Measurements from ENCODE around the gene CEP89.

- TF ChIP-seq, protein P1, sequence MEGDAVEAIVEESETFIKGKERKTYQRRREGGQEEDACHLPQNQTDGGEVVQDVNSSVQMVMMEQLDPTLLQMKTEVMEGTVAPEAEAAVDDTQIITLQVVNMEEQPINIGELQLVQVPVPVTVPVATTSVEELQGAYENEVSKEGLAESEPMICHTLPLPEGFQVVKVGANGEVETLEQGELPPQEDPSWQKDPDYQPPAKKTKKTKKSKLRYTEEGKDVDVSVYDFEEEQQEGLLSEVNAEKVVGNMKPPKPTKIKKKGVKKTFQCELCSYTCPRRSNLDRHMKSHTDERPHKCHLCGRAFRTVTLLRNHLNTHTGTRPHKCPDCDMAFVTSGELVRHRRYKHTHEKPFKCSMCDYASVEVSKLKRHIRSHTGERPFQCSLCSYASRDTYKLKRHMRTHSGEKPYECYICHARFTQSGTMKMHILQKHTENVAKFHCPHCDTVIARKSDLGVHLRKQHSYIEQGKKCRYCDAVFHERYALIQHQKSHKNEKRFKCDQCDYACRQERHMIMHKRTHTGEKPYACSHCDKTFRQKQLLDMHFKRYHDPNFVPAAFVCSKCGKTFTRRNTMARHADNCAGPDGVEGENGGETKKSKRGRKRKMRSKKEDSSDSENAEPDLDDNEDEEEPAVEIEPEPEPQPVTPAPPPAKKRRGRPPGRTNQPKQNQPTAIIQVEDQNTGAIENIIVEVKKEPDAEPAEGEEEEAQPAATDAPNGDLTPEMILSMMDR (IDR thresholded peaks at IDR 0.05; ENCODE audit: low read depth, low read length), result no peak
- TF ChIP-seq EZH2phosphoT487 (IDR thresholded peaks at IDR 0.05; ENCODE audit: low read depth), result no peak
Measured at GRCh38 chr19:32837531-32837930, 134.2 kb downstream of the CEP89 start.

All from OCI-LY3 (cell line).